Stimulated activated CD8-positive, alpha-beta memory T cell treated with anti-CD3 and anti-CD28 coated beads, Interleukin-15, amount 100 ng/mL, for 48 hours (primary cell): ENCODE measurements around the gene HS6ST3.
"Not testable (repeated sequence)": the region's sequence is repeated elsewhere in the genome, so short reads cannot be mapped to it uniquely, and the experiment has no call there.

ENCODE experiments used
- DNase-seq, 2 donors: peaks; one replicate each; pipeline ENCODE4 v3.0.0-alpha.2; 2020; ENCODE audit warnings: low read depth in 2 of 2

The HS6ST3 gene

GRCh38 chr13:96089749-96090239 lies at the start of gene HS6ST3:
TSS of gene HS6ST3 (plus strand) at chr13:96090107.
- DNase-seq, result no peak

GRCh38 chr13:96041326-96042110 lies 48.4 kb upstream of the HS6ST3 start:
- DNase-seq, result no peak

- DNase-seq, result no peak
Observed at GRCh38 chr13:96044238-96044637, 45.7 kb upstream of the HS6ST3 start.

GRCh38 chr13:96046449-96047126 lies 43.3 kb upstream of the HS6ST3 start:
- DNase-seq, result not testable (repeated sequence)

- not testable (repeated sequence) for DNase-seq
Observed at GRCh38 chr13:96050955-96051354, 39.0 kb upstream of the HS6ST3 start.

GRCh38 chr13:96051491-96051890 lies 38.4 kb upstream of the HS6ST3 start:
- DNase-seq, result not testable (repeated sequence)

- DNase-seq, result not testable (repeated sequence)
Observed at GRCh38 chr13:96051946-96052345, 38.0 kb upstream of the HS6ST3 start.

GRCh38 chr13:96052656-96053002 lies 37.3 kb upstream of the HS6ST3 start:
- DNase-seq, result no peak

GRCh38 chr13:96053003-96053703 lies 36.8 kb upstream of the HS6ST3 start, which contains the start of gene UGGT2:
TSS of gene UGGT2 (minus strand) at chr13:96053401. CDS start at chr13:96053312, 89 bp downstream.
- DNase-seq, result peak in 1 of 2 donors; percentile 9

GRCh38 chr13:96065849-96066248 lies 24.1 kb upstream of the HS6ST3 start:
- no peak for DNase-seq

- DNase-seq, result no peak
Observed at GRCh38 chr13:96068729-96069128, 21.2 kb upstream of the HS6ST3 start.

- no peak for DNase-seq
Observed at GRCh38 chr13:96071504-96071903, 18.4 kb upstream of the HS6ST3 start.

- DNase-seq, result no peak
Observed at GRCh38 chr13:96072392-96072791, 17.5 kb upstream of the HS6ST3 start.

- DNase-seq, result no peak
Observed at GRCh38 chr13:96075953-96076543, 13.9 kb upstream of the HS6ST3 start.

- DNase-seq, result no peak
Observed at GRCh38 chr13:96080676-96081075, 9.2 kb upstream of the HS6ST3 start.

- DNase-seq, result no peak
Observed at GRCh38 chr13:96081888-96082287, 8.0 kb upstream of the HS6ST3 start.

- no peak for DNase-seq
Observed at GRCh38 chr13:96082640-96083039, 7.3 kb upstream of the HS6ST3 start.

GRCh38 chr13:96086736-96087135 lies 3.2 kb upstream of the HS6ST3 start:
- no peak for DNase-seq

GRCh38 chr13:96089139-96089538 lies 768 bp upstream of the HS6ST3 start:
- DNase-seq, result no peak

GRCh38 chr13:96090240-96091101 lies 564 bp downstream of the HS6ST3 start:
- DNase-seq, result no peak
